ENCODE data around the gene PFDN1. TPM values are rescaled to one million over a fixed set of nuclear protein-coding genes. Genes with fewer than 3 reads are reported as not detected.
"Not testable (repeated sequence)": the region's sequence is repeated elsewhere in the genome, so short reads cannot be mapped to it uniquely, and the experiment has no call there.

Gene PFDN1
- total and polyA plus RNA-seq, 8 donors: 45.7 to 98.9 (median 87.3) TPM

- intact Hi-C loops (cut with DNase I): loop anchor here (5.0 to 10.0 kb wide), 2 partner anchors 93 to 100 kb away; no protein-coding TSS in a partner anchor
- H3K4me1 ChIP-seq: peaks cover 9 to 69% of the 10 kb centered on the region in 2 donors
- peak overlapping the region in 1 of 2 donors; percentile 70 for H3K27ac ChIP-seq
- peak overlapping the region; percentile 75 to 97 for H3K4me3 ChIP-seq
- H3K27me3 ChIP-seq: no peaks in the 10 kb centered on the region
- no peak for TF ChIP-seq CTCF (IDR thresholded peaks at IDR 0.05)
- peak in 1 of 4 donors; percentile 43 for DNase-seq
- ATAC-seq: peak; percentile 24
- H3K36me3 ChIP-seq: peaks cover 0 to 15% of the 10 kb centered on the region in 2 donors
- H3K9me3 ChIP-seq: no peaks in the 10 kb centered on the region
Measured at GRCh38 chr5:140344683-140345423, 42.0 kb upstream of the PFDN1 start.

GRCh38 chr5:140343849-140344248, 40.9 kb upstream of the PFDN1 start:
- not testable (repeated sequence) for H3K9me3 ChIP-seq, ATAC-seq, H3K27me3 ChIP-seq, DNase-seq
- Histone ChIP-seq H3K36me3 (peaks cover 0 to 20% of the 10 kb centered on the region in 2 donors), H3K27ac (peak overlapping the region in 1 of 2 donors; percentile 81), H3K4me1 (peaks cover 9 to 79% of the 10 kb centered on the region in 2 donors), H3K4me3 (peak overlapping the region in 1 of 2 donors; percentile 75)
- intact Hi-C loops (cut with DNase I): loop anchor here in 1 of 2 donors (10.0 kb wide), 1 partner anchor 99 kb away; no protein-coding TSS in a partner anchor

- Histone ChIP-seq H3K27me3 (no peaks in the 10 kb centered on the region), H3K36me3 (peaks cover 0 to 28% of the 10 kb centered on the region in 2 donors), H3K4me1 (peaks cover 9 to 89% of the 10 kb centered on the region in 2 donors), H3K9me3 (no peaks in the 10 kb centered on the region), H3K4me3 (no peak overlapping the region), H3K27ac (peak overlapping the region; percentile 35 to 81)
- TF ChIP-seq CTCF (IDR thresholded peaks at IDR 0.05): no peak
- DNase-seq: no peak
- intact Hi-C loops (cut with DNase I): loop anchor here in 1 of 2 donors (10.0 kb wide), 1 partner anchor 98 kb away; no protein-coding TSS in a partner anchor
- ATAC-seq: no peak
Measured at GRCh38 chr5:140342896-140343295, 40.0 kb upstream of the PFDN1 start.

GRCh38 chr5:140342287-140342686, 39.4 kb upstream of the PFDN1 start:
- Histone ChIP-seq H3K27me3 (no peaks in the 10 kb centered on the region), H3K36me3 (peaks cover 0 to 34% of the 10 kb centered on the region in 2 donors), H3K9me3 (no peaks in the 10 kb centered on the region), H3K4me3 (no peak overlapping the region), H3K4me1 (peaks cover 9 to 95% of the 10 kb centered on the region in 2 donors), H3K27ac (peak overlapping the region; percentile 35 to 81)
- intact Hi-C loops (cut with DNase I): loop anchor here in 1 of 2 donors (10.0 kb wide), 1 partner anchor 97 kb away; no protein-coding TSS in a partner anchor
- TF ChIP-seq CTCF (IDR thresholded peaks at IDR 0.05): no peak
- DNase-seq: peak in 1 of 4 donors; percentile 52
- ATAC-seq: no peak

- no peak for ATAC-seq
Measured at GRCh38 chr5:140341591-140341990, 38.7 kb upstream of the PFDN1 start.

More at GRCh38 chr5:140341591-140341990, 38.7 kb upstream of the PFDN1 start:
- Histone ChIP-seq H3K9me3 (no peaks in the 10 kb centered on the region), H3K4me1 (peaks cover 9 to 89% of the 10 kb centered on the region in 2 donors), H3K27me3 (no peaks in the 10 kb centered on the region), H3K4me3 (peak overlapping the region in 1 of 2 donors; percentile 4), H3K36me3 (peaks cover 0 to 37% of the 10 kb centered on the region in 2 donors), H3K27ac (peak overlapping the region; percentile 10 to 81)
- TF ChIP-seq CTCF (IDR thresholded peaks at IDR 0.05): no peak
- no peak for DNase-seq
- intact Hi-C loops (cut with DNase I): loop anchor here in 1 of 2 donors (10.0 kb wide), 1 partner anchor 97 kb away; no protein-coding TSS in a partner anchor

Measured in left lung (tissue), 10 donors.